Neural cell (in vitro differentiated cells): ENCODE data around the gene FMN2. TPM values are rescaled to one million over a fixed set of nuclear protein-coding genes. Genes with fewer than 3 reads are reported as not detected.

Experiments used
- H2AFZ ChIP-seq: fragments of 200-600, 300-800 bp; sonication (generic), shearing (Covaris generic); 2 replicates; pipeline ENCODE4 v1.6.0; 2014; ENCODE audit warnings: low read depth, mild to moderate bottlenecking, antibody characterized with exemption, low read length, moderate library complexity
- H3F3A ChIP-seq: fragments of 200-600 bp; shearing (Covaris generic); 2 replicates; pipeline ENCODE4 v1.6.1; 2016; ENCODE audit warnings: mild to moderate bottlenecking, moderate library complexity, mixed read lengths, antibody characterized with exemption, low read length; ENCODE audit not compliant: insufficient read depth, poor library complexity, severe bottlenecking
- H3K27ac ChIP-seq: fragments of 200-600, 300-800 bp; sonication (generic), shearing (Covaris generic); 2 replicates; pipeline ENCODE4 v1.5.1; 2014; ENCODE audit warnings: mild to moderate bottlenecking, low read length, moderate library complexity
- H3K27me3 ChIP-seq: fragments of 300-800, 200-600 bp; sonication (generic), shearing (Covaris generic); 2 replicates; pipeline ENCODE4 v1.6.0; 2014; ENCODE audit warnings: mild to moderate bottlenecking, low read depth, low read length, moderate library complexity; ENCODE audit not compliant: insufficient read depth
- H3K36me3 ChIP-seq: fragments of 300-800, 200-600 bp; sonication (generic), shearing (Covaris generic); 2 replicates; pipeline ENCODE4 v1.5.1; 2014; ENCODE audit warnings: mild to moderate bottlenecking, antibody characterized with exemption, low read length, moderate library complexity; ENCODE audit not compliant: insufficient read depth
- H3K4me2 ChIP-seq: fragments of 300-800, 200-600 bp; sonication (generic), shearing (Covaris generic); 2 replicates; pipeline ENCODE4 v1.6.0; 2014; ENCODE audit warnings: mild to moderate bottlenecking, low read length
- H3K4me3 ChIP-seq: fragments of 300-800, 200-600 bp; sonication (generic), shearing (Covaris generic); 2 replicates; pipeline ENCODE4 v1.5.1; 2014; ENCODE audit warnings: mild to moderate bottlenecking, low read length, moderate library complexity
- H3K79me2 ChIP-seq: fragments of 200-600 bp; shearing (Covaris generic); replicated peaks from 2 replicates; pipeline ENCODE4 v1.6.0; 2014; ENCODE audit warnings: mild to moderate bottlenecking, low read length, moderate library complexity; ENCODE audit not compliant: insufficient read depth
- H3K9ac ChIP-seq: fragments of 300-800, 200-600 bp; sonication (generic), shearing (Covaris generic); 2 replicates; pipeline ENCODE4 v1.6.1; 2016; ENCODE audit warnings: mild to moderate bottlenecking, low read length, mixed read lengths
- H3K9me2 ChIP-seq: fragments of 200-600 bp; shearing (Covaris generic); 2 replicates; pipeline ENCODE4 v1.6.1; 2016; ENCODE audit warnings: mild to moderate bottlenecking, low read length, mixed read lengths; ENCODE audit not compliant: insufficient read depth
- H3K9me3 ChIP-seq: fragments of 200-600, 300-800 bp; sonication (generic), shearing (Covaris generic); 2 replicates; pipeline ENCODE4 v1.6.1; 2016; ENCODE audit warnings: mild to moderate bottlenecking, mixed run types, low read length, moderate library complexity, mixed read lengths
- H4K20me1 ChIP-seq: fragments of 200-600 bp; shearing (Covaris generic); 2 replicates; pipeline ENCODE4 v1.6.1; 2016; ENCODE audit warnings: mild to moderate bottlenecking, mixed run types; ENCODE audit not compliant: insufficient read depth
- EP300 ChIP-seq: fragments of 450-650 bp; conservative IDR thresholded peaks from 2 replicates; pipeline ENCODE4 v1.6.1; 2014; ENCODE audit warnings: antibody characterized with exemption, mild to moderate bottlenecking, moderate library complexity; ENCODE audit not compliant: poor library complexity, severe bottlenecking
- EZH2 ChIP-seq: fragments of 200-600, 300-800 bp; shearing (Covaris generic), sonication (generic); IDR thresholded peaks from 2 replicates; pipeline ENCODE4 v1.6.1; 2014; ENCODE audit warnings: antibody characterized with exemption, low read length, borderline replicate concordance, mild to moderate bottlenecking; ENCODE audit not compliant: insufficient read depth, poor library complexity, severe bottlenecking
- MXI1 ChIP-seq: fragments of 450-650 bp; conservative IDR thresholded peaks from 2 replicates; pipeline ENCODE4 v1.6.1; 2014; ENCODE audit warnings: antibody characterized with exemption, mild to moderate bottlenecking; ENCODE audit not compliant: poor library complexity, severe bottlenecking
- POLR2AphosphoS5 ChIP-seq: IDR thresholded peaks from 2 replicates; pipeline ENCODE4 v1.6.1; 2012
- RAD21 ChIP-seq: fragments of 450-650 bp; conservative IDR thresholded peaks from 2 replicates; pipeline ENCODE4 v1.6.1; 2014; ENCODE audit warnings: antibody characterized with exemption, mild to moderate bottlenecking, moderate library complexity
- SMC3 ChIP-seq: fragments of 450-650 bp; conservative IDR thresholded peaks from 2 replicates; pipeline ENCODE4 v1.6.1; 2014; ENCODE audit warnings: antibody characterized with exemption, mild to moderate bottlenecking, moderate library complexity; ENCODE audit not compliant: poor library complexity
- TAF1 ChIP-seq: IDR thresholded peaks from 2 replicates; pipeline ENCODE4 v1.6.1; 2012; ENCODE audit warnings: low read depth
- polyA plus RNA-seq: library from polyadenylated mRNA; depleted of rRNA; stranded (reverse); fragments of >200 nt; gene quantifications from 2 replicates; pipeline ENCODE4 v1.2.3, GENCODE V29; 2014
- TF ChIP-seq, protein P1 (sequence below): fragments of 450-650 bp; IDR thresholded peaks from 2 replicates; pipeline ENCODE4 v1.5.1; 2014; ENCODE audit warnings: antibody characterized with exemption, mild to moderate bottlenecking, moderate library complexity; ENCODE audit not compliant: poor library complexity, severe bottlenecking
- TF ChIP-seq, protein P2 (sequence below): IDR thresholded peaks from 2 replicates; pipeline ENCODE4 v1.6.1; 2012; ENCODE audit warnings: borderline replicate concordance

The FMN2 gene
- polyA plus RNA-seq, 1 donor from 2014 or later, result 23.9 TPM

DNA sequence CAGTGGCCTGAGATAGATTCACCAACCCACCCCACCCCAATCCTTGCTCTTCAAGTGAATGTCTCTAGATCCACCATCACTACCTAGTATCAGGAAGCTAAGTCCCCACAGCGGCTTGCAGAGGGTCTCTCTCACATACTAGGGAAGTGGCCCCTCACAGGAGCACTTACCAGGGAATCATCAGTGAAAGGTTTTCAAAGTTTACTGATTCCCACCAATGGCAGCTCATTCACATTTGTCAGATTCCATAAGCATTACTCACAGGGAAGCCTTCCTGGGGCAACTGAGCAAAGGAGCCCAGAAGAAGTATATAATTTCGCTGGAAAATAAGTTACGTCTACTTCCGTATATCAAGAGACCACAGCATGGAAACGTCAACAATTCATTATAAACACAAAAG lies 399.5 kb downstream of the FMN2 start:
- H3K79me2 ChIP-seq, result no peaks in the 10 kb centered on the region
- no peak overlapping the region for H2AFZ ChIP-seq
- H3K9me3 ChIP-seq, result no peaks in the 10 kb centered on the region
- no peaks in the 10 kb centered on the region for H4K20me1 ChIP-seq
- no peak overlapping the region for H3K9ac ChIP-seq
- H3K4me3 ChIP-seq, result no peak overlapping the region
- no peaks in the 10 kb centered on the region for H3K36me3 ChIP-seq
- H3K27ac ChIP-seq, result no peak overlapping the region
- peaks cover 12% of the 10 kb centered on the region for H3K27me3 ChIP-seq
- no peak overlapping the region for H3K4me2 ChIP-seq
- TF ChIP-seq EZH2 (no peak), POLR2AphosphoS5 (no peak), TAF1 (no peak), EP300 (no peak), RAD21 (no peak)
- TF ChIP-seq, protein P1, sequence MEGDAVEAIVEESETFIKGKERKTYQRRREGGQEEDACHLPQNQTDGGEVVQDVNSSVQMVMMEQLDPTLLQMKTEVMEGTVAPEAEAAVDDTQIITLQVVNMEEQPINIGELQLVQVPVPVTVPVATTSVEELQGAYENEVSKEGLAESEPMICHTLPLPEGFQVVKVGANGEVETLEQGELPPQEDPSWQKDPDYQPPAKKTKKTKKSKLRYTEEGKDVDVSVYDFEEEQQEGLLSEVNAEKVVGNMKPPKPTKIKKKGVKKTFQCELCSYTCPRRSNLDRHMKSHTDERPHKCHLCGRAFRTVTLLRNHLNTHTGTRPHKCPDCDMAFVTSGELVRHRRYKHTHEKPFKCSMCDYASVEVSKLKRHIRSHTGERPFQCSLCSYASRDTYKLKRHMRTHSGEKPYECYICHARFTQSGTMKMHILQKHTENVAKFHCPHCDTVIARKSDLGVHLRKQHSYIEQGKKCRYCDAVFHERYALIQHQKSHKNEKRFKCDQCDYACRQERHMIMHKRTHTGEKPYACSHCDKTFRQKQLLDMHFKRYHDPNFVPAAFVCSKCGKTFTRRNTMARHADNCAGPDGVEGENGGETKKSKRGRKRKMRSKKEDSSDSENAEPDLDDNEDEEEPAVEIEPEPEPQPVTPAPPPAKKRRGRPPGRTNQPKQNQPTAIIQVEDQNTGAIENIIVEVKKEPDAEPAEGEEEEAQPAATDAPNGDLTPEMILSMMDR, result no peak
- H3K9me2 ChIP-seq, result no peaks in the 10 kb centered on the region
- no peaks in the 10 kb centered on the region for H3F3A ChIP-seq

DNA sequence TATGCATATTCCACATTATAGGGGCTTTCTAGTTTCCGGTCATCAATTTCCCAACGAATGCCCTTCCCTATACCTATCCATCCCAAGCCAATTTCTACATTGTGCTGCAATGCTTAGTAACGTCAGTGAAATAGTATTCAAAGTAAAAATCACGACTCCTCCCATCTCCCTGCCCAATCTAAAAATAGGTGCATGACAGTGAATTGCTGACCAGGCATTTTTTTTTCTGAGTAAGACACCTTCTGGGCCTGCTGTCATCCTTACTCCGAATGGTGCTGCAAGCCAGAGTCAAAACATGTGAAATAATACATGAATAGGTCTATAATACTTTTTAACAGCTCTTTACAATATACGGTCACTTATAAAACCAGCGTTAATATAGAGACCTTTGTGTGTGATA lies 400.1 kb downstream of the FMN2 start:
- Histone ChIP-seq H3K4me2 (no peak overlapping the region), H3K36me3 (no peaks in the 10 kb centered on the region), H3K4me3 (no peak overlapping the region)

More for the DNA sequence above, 400.1 kb downstream of the FMN2 start:
- H3K9me2 ChIP-seq, result no peaks in the 10 kb centered on the region
- H3K27me3 ChIP-seq, result peaks cover 12% of the 10 kb centered on the region
- H3K27ac ChIP-seq, result no peak overlapping the region
- H2AFZ ChIP-seq, result no peak overlapping the region
- H3K9ac ChIP-seq, result no peak overlapping the region
- no peaks in the 10 kb centered on the region for H4K20me1 ChIP-seq
- no peaks in the 10 kb centered on the region for H3F3A ChIP-seq
- no peaks in the 10 kb centered on the region for H3K79me2 ChIP-seq
- TF ChIP-seq TAF1 (no peak), RAD21 (no peak), SMC3 (no peak), POLR2AphosphoS5 (no peak), EP300 (no peak), EZH2 (no peak), MXI1 (no peak)
- TF ChIP-seq, protein P1, result no peak
- TF ChIP-seq, protein P2, sequence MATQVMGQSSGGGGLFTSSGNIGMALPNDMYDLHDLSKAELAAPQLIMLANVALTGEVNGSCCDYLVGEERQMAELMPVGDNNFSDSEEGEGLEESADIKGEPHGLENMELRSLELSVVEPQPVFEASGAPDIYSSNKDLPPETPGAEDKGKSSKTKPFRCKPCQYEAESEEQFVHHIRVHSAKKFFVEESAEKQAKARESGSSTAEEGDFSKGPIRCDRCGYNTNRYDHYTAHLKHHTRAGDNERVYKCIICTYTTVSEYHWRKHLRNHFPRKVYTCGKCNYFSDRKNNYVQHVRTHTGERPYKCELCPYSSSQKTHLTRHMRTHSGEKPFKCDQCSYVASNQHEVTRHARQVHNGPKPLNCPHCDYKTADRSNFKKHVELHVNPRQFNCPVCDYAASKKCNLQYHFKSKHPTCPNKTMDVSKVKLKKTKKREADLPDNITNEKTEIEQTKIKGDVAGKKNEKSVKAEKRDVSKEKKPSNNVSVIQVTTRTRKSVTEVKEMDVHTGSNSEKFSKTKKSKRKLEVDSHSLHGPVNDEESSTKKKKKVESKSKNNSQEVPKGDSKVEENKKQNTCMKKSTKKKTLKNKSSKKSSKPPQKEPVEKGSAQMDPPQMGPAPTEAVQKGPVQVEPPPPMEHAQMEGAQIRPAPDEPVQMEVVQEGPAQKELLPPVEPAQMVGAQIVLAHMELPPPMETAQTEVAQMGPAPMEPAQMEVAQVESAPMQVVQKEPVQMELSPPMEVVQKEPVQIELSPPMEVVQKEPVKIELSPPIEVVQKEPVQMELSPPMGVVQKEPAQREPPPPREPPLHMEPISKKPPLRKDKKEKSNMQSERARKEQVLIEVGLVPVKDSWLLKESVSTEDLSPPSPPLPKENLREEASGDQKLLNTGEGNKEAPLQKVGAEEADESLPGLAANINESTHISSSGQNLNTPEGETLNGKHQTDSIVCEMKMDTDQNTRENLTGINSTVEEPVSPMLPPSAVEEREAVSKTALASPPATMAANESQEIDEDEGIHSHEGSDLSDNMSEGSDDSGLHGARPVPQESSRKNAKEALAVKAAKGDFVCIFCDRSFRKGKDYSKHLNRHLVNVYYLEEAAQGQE, result no peak
- no peaks in the 10 kb centered on the region for H3K9me3 ChIP-seq
